NB4 (cell line): ENCODE measurements around the gene NOC4L.
"Not testable (repeated sequence)": the region's sequence is repeated elsewhere in the genome, so short reads cannot be mapped to it uniquely, and the experiment has no call there.

Experiments used
- DNase-seq: peaks from one replicate; pipeline ENCODE4 v3.0.0; 2010; ENCODE audit warnings: low read depth
- H3K4me3 ChIP-seq: one replicate; pipeline ENCODE4 v1.5.1; 2011; ENCODE audit warnings: mild to moderate bottlenecking, low read depth, low read length, moderate library complexity
- MYC ChIP-seq: IDR thresholded peaks from 2 replicates; pipeline ENCODE4 v1.6.1; 2011; ENCODE audit warnings: low read depth, low read length
- POLR2A ChIP-seq: IDR thresholded peaks from 2 replicates; pipeline ENCODE4 v1.6.1; 2011; ENCODE audit warnings: mild to moderate bottlenecking; ENCODE audit not compliant: insufficient read length; ENCODE audit errors: extremely low read depth
- TF ChIP-seq, protein P1 (sequence below): IDR thresholded peaks from one replicate; pipeline ENCODE4 v1.5.1; 2012; ENCODE audit warnings: low read depth, low read length
- TF ChIP-seq, protein P2 (sequence below): IDR thresholded peaks from 2 replicates; pipeline ENCODE4 v1.6.1; 2011; ENCODE audit warnings: low read depth, low read length

Gene NOC4L

DNA sequence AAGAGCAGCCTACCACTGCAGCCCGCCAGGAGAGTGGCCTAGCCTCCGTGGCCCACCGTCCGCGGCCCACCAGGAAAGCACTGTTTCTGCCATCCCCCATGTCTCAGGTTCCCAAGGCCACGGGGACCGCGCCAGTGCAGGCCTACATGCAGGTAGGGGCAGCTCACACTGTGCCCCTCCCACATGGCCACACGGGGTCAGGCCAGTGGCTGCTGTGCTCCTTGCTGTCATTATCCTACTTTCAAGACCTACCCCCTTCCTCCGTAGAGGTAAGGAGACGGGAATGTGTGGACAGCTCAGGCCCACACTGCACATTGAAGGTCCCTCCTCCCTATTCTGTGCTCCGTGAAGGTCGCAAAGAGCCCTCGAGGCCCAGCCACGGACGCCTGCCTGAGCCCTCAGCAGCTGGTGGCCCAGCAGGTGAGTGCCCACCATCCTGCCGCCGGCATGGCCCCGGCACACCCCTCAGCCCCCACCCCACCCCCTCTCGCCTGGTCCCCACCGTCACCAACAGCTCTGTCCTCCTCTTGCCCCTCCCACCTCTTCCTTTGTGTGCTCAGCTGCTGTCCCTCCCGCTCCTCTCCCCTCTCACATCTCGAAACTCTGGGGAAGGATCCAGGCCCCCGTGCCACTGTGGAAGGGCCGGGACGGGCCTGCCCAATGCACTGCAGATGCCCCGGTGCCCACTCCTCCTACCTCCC is 10.2 kb upstream of the NOC4L start:
- DNase-seq = no peak
- no peak for TF ChIP-seq POLR2A
- TF ChIP-seq, protein P1, sequence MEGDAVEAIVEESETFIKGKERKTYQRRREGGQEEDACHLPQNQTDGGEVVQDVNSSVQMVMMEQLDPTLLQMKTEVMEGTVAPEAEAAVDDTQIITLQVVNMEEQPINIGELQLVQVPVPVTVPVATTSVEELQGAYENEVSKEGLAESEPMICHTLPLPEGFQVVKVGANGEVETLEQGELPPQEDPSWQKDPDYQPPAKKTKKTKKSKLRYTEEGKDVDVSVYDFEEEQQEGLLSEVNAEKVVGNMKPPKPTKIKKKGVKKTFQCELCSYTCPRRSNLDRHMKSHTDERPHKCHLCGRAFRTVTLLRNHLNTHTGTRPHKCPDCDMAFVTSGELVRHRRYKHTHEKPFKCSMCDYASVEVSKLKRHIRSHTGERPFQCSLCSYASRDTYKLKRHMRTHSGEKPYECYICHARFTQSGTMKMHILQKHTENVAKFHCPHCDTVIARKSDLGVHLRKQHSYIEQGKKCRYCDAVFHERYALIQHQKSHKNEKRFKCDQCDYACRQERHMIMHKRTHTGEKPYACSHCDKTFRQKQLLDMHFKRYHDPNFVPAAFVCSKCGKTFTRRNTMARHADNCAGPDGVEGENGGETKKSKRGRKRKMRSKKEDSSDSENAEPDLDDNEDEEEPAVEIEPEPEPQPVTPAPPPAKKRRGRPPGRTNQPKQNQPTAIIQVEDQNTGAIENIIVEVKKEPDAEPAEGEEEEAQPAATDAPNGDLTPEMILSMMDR = no peak
- no peak for TF ChIP-seq MYC
- TF ChIP-seq, protein P2, sequence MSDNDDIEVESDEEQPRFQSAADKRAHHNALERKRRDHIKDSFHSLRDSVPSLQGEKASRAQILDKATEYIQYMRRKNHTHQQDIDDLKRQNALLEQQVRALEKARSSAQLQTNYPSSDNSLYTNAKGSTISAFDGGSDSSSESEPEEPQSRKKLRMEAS = no peak
- no peak overlapping the region for H3K4me3 ChIP-seq

- H3K4me3 ChIP-seq, DNase-seq: not testable (repeated sequence)
Observed at GRCh38 chr12:132134653-132135183, 9.5 kb upstream of the NOC4L start.

GRCh38 chr12:132136226-132136625 is 8.0 kb upstream of the NOC4L start:
- DNase-seq, H3K4me3 ChIP-seq: not testable (repeated sequence)

- H3K4me3 ChIP-seq = no peak overlapping the region
- DNase-seq = no peak
Observed at GRCh38 chr12:132137483-132138125, 6.7 kb upstream of the NOC4L start.

GRCh38 chr12:132138941-132139871 is 5.1 kb upstream of the NOC4L start:
- TF ChIP-seq, protein P1 = no peak
- TF ChIP-seq POLR2A (no peak), MYC (no peak)
- TF ChIP-seq, protein P2 = no peak

More at GRCh38 chr12:132137483-132138125, 6.7 kb upstream of the NOC4L start:
- TF ChIP-seq POLR2A (no peak), MYC (no peak)
- TF ChIP-seq, protein P1 = no peak
- TF ChIP-seq, protein P2 = no peak

GRCh38 chr12:132139912-132140311 is 4.3 kb upstream of the NOC4L start:
- DNase-seq = no peak
- TF ChIP-seq, protein P2 = no peak
- TF ChIP-seq, protein P1 = no peak
- TF ChIP-seq MYC = no peak
- TF ChIP-seq POLR2A = no peak
- H3K4me3 ChIP-seq = no peak overlapping the region

More at GRCh38 chr12:132138941-132139871, 5.1 kb upstream of the NOC4L start:
- no peak for DNase-seq
- H3K4me3 ChIP-seq = no peak overlapping the region
